ENCODE measurements around the gene CDC42BPA.
"Not testable (repeated sequence)": the region's sequence is repeated elsewhere in the genome, so short reads cannot be mapped to it uniquely, and the experiment has no call there.

Gene CDC42BPA

GRCh38 chr1:227253065-227253464, 65.2 kb downstream of the CDC42BPA start:
- no peak for DNase-seq

GRCh38 chr1:227245613-227246320, 72.5 kb downstream of the CDC42BPA start:
- no peak for DNase-seq

- DNase-seq = no peak
These were observed 73.8 kb downstream of the CDC42BPA start for GRCh38 chr1:227244339-227245118.

- DNase-seq = no peak
These were observed 75.2 kb downstream of the CDC42BPA start for GRCh38 chr1:227242811-227243682.

DNA sequence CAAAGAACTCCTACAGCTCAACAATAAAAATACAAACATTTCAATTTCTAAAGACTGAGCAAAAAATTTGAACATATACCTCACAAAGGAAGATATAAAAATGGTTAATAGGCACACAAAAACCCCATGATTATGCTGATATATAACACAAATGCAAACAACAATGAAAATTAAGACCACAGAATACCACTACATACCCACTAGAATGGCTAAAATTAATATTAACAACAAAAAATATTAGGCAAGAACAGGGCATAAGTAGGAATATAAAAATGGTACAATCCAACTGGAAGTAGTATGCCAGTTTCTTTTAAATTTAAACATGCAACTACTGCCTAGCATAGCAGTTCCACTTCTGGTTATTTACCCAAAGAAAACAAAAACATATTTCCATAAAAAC, 77.3 kb downstream of the CDC42BPA start:
- DNase-seq = no peak

GRCh38 chr1:227234998-227235405, 83.3 kb downstream of the CDC42BPA start:
- DNase-seq = no peak

DNA sequence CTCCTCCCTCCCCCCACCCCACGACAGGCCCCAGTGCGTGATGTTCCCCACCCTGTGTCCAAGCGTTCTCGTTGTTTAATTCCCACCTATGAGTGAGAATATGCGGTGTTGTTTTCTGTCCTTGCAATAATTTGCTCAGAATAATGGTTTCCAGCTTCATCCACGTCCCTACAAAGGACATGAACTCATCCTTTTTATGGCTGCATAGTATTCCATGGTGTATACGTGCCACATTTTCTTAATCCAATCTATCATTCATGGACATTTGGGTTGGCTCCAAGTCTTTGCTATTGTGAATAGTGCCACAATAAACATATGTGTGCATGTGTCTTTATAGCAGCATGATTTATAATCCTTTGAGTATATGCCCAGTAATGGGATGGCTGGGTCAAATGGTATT, 87.2 kb downstream of the CDC42BPA start:
- not testable (repeated sequence) for DNase-seq

GRCh38 chr1:227228201-227228600, 90.1 kb downstream of the CDC42BPA start:
- DNase-seq = no peak

DNA sequence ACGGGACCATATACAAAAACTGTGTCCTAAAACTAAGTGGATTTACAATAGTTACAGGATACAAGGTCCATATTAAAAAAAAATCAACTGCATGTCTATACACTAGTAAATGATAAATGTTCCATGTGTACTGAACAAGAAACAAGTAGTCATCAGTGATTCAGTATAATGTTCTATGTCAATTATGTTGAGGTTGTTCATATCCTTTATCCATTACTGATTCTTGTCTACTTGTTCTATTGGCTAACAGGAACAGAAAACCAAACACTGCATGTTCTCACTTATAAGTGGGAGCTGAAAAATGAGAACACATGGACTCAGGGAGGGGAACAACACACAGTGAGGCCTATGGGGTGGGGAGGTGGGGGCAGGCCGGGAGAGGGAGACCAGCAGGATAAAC, 90.5 kb downstream of the CDC42BPA start:
- DNase-seq = no peak

DNA sequence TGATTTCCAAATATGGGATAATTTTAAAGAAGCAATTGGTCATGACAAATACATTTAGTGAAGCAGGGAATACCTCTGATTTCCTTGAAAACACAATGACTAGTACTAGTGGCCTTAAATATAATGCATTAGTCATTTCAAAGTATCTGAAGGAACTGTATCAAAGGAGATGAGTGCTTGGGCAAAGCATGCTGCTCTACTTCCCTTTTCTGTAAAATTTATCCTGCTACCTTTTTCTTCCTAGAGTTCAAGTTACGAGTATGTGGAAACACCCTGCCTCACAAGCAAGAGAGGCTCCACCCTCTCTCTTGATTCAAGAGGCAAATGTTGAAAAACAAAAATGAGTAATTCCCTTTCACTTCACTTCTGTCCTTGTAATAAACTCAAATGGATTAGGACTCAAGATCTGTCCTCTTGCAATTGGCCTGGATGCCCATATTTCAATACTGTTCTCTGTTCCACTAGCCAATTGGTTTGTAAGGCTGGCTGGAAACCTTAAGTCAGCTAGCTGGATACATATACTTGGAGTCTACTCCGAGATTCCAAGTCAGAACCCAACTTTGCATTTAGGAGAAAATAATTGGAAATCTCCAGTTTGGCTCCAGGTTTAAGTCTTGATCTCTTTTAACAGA, 92.5 kb downstream of the CDC42BPA start:
- no peak for DNase-seq

DNA sequence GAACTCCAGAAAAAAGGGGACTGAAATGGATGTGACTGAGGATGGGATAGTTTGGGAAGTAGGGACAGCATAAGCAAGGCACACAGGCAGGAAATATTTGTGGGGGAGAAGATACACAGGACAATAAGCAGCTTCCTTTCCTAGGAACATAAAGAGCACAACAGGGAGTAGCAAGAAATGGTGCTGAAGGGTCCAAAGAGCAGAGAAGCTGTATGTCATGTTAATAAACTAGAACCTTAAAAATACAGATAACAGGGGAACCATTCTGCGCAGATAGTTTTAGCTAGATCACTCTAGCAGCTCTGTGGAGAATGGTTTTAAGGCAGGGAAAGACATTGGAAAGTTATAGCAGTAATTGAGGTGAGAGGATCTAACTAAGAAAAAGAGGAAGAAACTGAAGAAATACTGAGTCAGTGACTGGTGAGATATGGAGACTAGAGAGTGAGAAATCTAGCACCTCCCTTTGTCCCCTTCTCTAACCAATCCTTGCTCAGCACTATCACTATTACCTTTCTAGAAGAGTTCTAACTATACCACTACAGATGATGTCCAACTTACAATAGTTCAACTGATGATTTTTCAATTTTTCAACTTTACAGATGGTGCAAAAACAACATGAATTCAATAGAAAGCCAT, 95.0 kb downstream of the CDC42BPA start:
- DNase-seq = no peak

DNA sequence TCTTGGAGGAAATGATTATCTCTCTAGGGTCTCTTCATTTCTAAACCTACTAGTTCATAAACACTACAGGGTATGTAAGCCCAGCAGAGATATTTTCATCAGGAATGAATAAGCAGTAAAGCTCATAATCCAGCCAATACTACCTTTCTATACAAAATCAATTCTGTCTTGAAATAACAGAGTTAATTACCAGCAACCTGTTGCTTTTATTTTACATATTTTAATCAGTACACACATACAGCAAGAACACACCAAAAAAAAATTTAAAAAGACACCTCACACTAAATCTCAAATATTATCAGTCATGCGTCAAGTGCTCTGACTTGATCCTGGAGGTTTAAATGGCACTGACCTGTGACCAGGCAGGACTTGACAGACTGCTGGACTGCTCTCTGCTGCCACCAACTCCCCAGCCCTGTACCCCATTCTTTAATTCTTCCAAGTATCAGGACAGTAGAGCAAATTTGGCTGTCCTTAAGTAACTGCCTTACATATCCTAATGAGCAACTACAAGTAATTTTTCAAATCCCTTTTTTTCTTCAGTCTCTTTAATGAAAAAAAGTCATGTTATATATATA, 98.5 kb downstream of the CDC42BPA start:
- no peak for DNase-seq

DNA sequence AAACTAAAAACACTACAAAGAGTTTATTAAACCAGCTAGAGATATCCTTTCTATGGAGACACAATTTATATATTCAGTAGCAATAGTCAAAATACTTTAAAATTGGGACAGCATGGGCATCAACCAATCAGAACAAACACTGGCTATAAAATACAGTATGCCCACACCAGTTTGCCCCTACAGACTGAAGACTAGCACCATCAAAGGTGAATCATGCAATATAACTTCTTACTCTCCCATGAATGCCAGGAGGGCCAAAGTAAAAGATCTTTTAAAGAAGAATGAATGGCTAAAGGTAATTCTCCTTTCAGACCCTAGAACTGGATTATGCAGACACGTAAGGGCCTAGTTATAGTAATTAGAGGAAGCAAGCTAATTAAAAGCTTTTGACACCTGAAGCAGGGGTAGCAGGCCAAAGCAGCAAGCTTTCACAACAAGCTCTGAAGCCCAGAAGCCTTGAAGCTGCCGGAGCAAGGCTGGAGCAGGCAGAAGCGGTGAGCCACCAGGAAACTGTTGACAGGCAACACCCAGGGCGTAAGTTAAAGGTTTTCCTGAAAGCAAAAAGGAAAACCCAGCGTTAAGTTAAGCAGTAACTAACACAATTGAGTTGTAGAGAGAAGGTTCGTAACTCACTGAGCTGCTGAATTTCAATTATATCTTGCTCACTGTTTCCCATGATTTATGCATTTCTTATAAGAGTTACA, 99.3 kb downstream of the CDC42BPA start:
- DNase-seq = no peak

- no peak for DNase-seq
These were observed 102.3 kb downstream of the CDC42BPA start for GRCh38 chr1:227215863-227216510.

GRCh38 chr1:227214207-227214606, 104.1 kb downstream of the CDC42BPA start:
- no peak for DNase-seq

DNA sequence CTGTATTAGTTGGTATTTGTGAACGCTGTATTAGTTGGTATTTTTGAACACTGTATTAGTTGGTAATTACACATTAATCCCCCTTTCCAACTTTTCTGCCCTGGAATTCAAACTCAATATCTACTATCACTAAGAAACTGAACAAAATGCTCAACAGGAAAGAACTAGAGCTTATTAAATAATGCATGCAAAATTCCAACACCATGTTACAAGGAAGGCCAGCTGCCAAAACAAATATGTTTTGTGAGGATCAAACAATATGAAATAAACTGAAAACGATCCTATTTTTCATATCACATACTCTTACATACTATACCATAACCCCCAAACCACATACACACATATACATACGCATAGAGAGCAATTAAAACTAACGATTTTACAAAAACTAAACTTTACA, 104.9 kb downstream of the CDC42BPA start:
- DNase-seq = no peak

DNA sequence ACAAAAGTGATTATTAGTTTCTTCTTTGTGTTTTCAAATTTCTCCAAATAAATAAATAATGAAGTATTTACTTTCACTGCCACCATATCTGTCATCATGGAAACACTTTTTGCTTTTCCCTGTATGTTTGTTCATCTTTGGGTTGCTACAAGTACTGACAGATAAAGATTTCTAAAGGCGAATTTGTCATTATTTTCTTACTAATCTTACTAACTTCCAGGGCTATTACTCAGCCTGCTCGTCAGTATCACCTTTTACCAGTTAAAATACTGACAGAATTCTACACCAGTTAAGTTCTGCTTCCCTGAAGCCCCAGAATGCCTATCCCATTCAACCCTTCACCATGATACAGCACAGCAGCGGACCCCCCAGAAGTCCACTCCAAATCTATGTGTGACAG, 106.1 kb downstream of the CDC42BPA start:
- DNase-seq = no peak

DNA sequence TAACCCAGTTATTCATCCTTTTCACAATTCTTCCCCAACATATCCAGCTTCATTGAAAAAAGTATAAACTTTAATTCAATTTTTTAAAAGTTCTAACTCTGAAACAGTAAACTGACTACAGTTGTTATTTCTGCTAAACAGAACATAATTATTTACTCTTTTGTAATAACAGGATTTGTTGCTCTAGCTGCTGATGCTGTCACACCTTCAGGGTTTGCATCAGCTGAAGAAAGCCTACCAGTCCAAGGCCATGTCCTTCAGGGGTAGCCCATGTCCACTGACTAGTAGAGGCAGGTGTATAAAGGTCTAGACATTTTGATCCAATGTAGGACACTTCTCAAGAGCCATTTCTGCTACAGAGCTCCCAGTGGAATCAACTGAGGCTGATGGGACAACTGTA, 107.7 kb downstream of the CDC42BPA start:
- DNase-seq = no peak

GRCh38 chr1:227197064-227197463, 121.2 kb downstream of the CDC42BPA start:
- no peak for DNase-seq

- no peak for DNase-seq
These were observed 126.1 kb downstream of the CDC42BPA start for GRCh38 chr1:227192163-227192562.

- no peak for DNase-seq
These were observed 126.7 kb downstream of the CDC42BPA start for GRCh38 chr1:227191607-227192006.

All from CD4-positive, alpha-beta T cell treated with Interleukin-6 for 4 hours (primary cell).